Keratinocyte (primary cell): ENCODE measurements around the gene SRSF8. TPM values are rescaled to one million over a fixed set of nuclear protein-coding genes. Genes with fewer than 3 reads are reported as not detected.
A peak's percentile ranks its signal among the peaks of the same experiment; 100 is the strongest.

Source experiments
- DNase-seq: peaks from one replicate; pipeline ENCODE4 v3.0.0-alpha.2; 2011; ENCODE audit warnings: low read depth, missing footprints, low spot score
- FAIRE-seq: peaks from 2 replicates; lab custom pipeline; 2011; peaks lifted over from hg19 to GRCh38; lab: Jason Lieb, UNC
- H2AFZ ChIP-seq: 2 replicates; pipeline ENCODE4 v1.6.0; 2012; ENCODE audit warnings: low read length, control low read depth, inconsistent platforms; ENCODE audit not compliant: control insufficient read depth
- H3K27ac ChIP-seq: 2 replicates; pipeline ENCODE4 v1.5.1; 2011; ENCODE audit warnings: low read length; ENCODE audit not compliant: control insufficient read depth, insufficient read depth
- H3K27me3 ChIP-seq: 3 replicates; pipeline ENCODE4 v1.6.0; 2011; ENCODE audit warnings: low read length; ENCODE audit not compliant: control insufficient read depth, insufficient read depth; ENCODE audit errors: extremely low read depth
- H3K36me3 ChIP-seq, 2 experiments: 2 replicates in 1 of 2; 3 replicates in 1 of 2; pipeline ENCODE4 v1.5.1; 2011; ENCODE audit warnings: low read length in 2 of 2, mild to moderate bottlenecking in 1 of 2; ENCODE audit not compliant: control insufficient read depth in 2 of 2, insufficient read depth in 2 of 2; ENCODE audit errors: extremely low read depth in 1 of 2
- H3K4me1 ChIP-seq: 3 replicates; pipeline ENCODE4 v1.5.1; 2011; ENCODE audit warnings: low read length; ENCODE audit not compliant: control insufficient read depth, insufficient read depth; ENCODE audit errors: extremely low read depth
- H3K4me2 ChIP-seq: 3 replicates; pipeline ENCODE4 v1.6.0; 2011; ENCODE audit warnings: low read depth, low read length; ENCODE audit not compliant: control insufficient read depth, insufficient read depth; ENCODE audit errors: extremely low read depth
- H3K4me3 ChIP-seq, 3 experiments: fragments of 200-600 bp in 1 of 3; sonication (generic) in 1 of 3; 2 replicates in 2 of 3; 3 replicates in 1 of 3; pipeline ENCODE4 v1.5.1; 2011 to 2016; ENCODE audit warnings: low read length in 3 of 3, mild to moderate bottlenecking in 3 of 3, control low read depth in 2 of 3, inconsistent platforms in 1 of 3, low read depth in 1 of 3, mixed read lengths in 1 of 3, mixed run types in 1 of 3, moderate library complexity in 1 of 3; ENCODE audit not compliant: control insufficient read depth in 2 of 3, insufficient read depth in 2 of 3; ENCODE audit errors: extremely low read depth in 1 of 3
- H3K79me2 ChIP-seq: 2 replicates; pipeline ENCODE4 v1.6.0; 2012; ENCODE audit warnings: low read length; ENCODE audit not compliant: control insufficient read depth, insufficient read depth
- H3K9ac ChIP-seq: 3 replicates; pipeline ENCODE4 v1.6.0; 2011; ENCODE audit warnings: low read length; ENCODE audit not compliant: control insufficient read depth, insufficient read depth; ENCODE audit errors: extremely low read depth
- H3K9me1 ChIP-seq: 3 replicates; pipeline ENCODE4 v1.6.0; 2011; ENCODE audit warnings: low read length; ENCODE audit not compliant: control insufficient read depth, insufficient read depth; ENCODE audit errors: extremely low read depth
- H3K9me3 ChIP-seq: 2 replicates; pipeline ENCODE4 v1.5.1; 2012; ENCODE audit warnings: low read depth, low read length; ENCODE audit not compliant: control insufficient read depth
- H4K20me1 ChIP-seq: 3 replicates; pipeline ENCODE4 v1.6.0; 2011; ENCODE audit warnings: low read length; ENCODE audit not compliant: control insufficient read depth, insufficient read depth; ENCODE audit errors: extremely low read depth
- EZH2 ChIP-seq: IDR thresholded peaks from one replicate; pipeline ENCODE4 v1.6.1; 2012; ENCODE audit warnings: inconsistent platforms, mild to moderate bottlenecking, low read length, moderate library complexity
- dilution Hi-C: fragments of 300-500 bp; cut with MboI; formaldehyde crosslinking; loops from one replicate; pipeline ENCODE4 v1.7.0; 2020; ENCODE audit warnings: low sequenced_read_pairs; ENCODE audit not compliant: extremely low pct_ligation_motif_present
- polyA plus RNA-seq, 5 experiments: library from polyadenylated mRNA; depleted of rRNA in 3 of 5; stranded (reverse) in 3 of 5; stranded (forward) in 1 of 5; unstranded in 1 of 5; fragments of >200 nt; gene quantifications; 1 replicate in 1 of 5; 2 replicates in 3 of 5; 3 replicates in 1 of 5; pipeline versions ENCODE4 v1.2.1 to v1.2.3, GENCODE V29; 2011 to 2012; ENCODE audit warnings: missing spikeins in 2 of 5, low read depth in 1 of 5, low replicate concordance in 1 of 5
- TF ChIP-seq, protein P1 (sequence below), 3 experiments: IDR thresholded peaks in 1 of 3; conservative IDR thresholded peaks in 1 of 3; optimal IDR thresholded peaks in 1 of 3; 2 replicates in 2 of 3; 3 replicates in 1 of 3; pipeline versions ENCODE3 to v1.5.1; 2011; ENCODE audit warnings: low read length in 3 of 3, mild to moderate bottlenecking in 3 of 3, moderate library complexity in 2 of 3, control low read depth in 1 of 3, inconsistent platforms in 1 of 3; ENCODE audit not compliant: insufficient read depth in 2 of 3; ENCODE audit errors: extremely low read depth in 1 of 3

The SRSF8 gene
- polyA plus RNA-seq, 1 donor (not counting 4 experiments of a cell fraction or from before 2014, with no cell fraction given): 47.7 TPM

DNA sequence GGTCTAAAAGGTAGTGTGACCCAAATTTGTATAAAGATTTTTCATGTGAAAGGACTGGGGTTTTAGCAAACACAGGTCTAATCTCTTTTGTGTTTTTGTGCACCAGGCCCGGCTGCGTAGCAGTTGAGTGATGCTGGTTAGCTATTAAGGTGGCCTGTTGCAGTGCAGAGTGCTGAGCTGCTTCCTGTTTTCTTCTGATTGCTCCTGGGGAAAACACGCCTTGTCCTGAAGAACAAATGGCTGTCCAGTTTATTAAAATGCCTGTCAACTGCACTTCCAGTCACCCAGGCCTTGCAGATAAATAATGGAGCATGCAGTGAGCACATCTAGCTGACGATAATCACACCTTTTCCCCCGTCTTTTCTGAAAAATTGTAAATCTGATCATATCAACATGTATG is 1.8 kb downstream of the SRSF8 start:
- H3K9ac ChIP-seq: peak overlapping the region; percentile 93
- H3K4me1 ChIP-seq: peaks cover 27% of the 10 kb centered on the region
- no peaks in the 10 kb centered on the region for H4K20me1 ChIP-seq
- peak overlapping the region; percentile 90 for H3K27ac ChIP-seq
- H3K4me3 ChIP-seq: peak overlapping the region; percentile 69 to 100 (median 99)
- no peaks in the 10 kb centered on the region for H3K27me3 ChIP-seq
- H3K9me1 ChIP-seq: no peaks in the 10 kb centered on the region
- no peaks in the 10 kb centered on the region for H3K9me3 ChIP-seq
- peak overlapping the region; percentile 85 for H3K4me2 ChIP-seq
- no peak for TF ChIP-seq EZH2
- TF ChIP-seq, protein P1, sequence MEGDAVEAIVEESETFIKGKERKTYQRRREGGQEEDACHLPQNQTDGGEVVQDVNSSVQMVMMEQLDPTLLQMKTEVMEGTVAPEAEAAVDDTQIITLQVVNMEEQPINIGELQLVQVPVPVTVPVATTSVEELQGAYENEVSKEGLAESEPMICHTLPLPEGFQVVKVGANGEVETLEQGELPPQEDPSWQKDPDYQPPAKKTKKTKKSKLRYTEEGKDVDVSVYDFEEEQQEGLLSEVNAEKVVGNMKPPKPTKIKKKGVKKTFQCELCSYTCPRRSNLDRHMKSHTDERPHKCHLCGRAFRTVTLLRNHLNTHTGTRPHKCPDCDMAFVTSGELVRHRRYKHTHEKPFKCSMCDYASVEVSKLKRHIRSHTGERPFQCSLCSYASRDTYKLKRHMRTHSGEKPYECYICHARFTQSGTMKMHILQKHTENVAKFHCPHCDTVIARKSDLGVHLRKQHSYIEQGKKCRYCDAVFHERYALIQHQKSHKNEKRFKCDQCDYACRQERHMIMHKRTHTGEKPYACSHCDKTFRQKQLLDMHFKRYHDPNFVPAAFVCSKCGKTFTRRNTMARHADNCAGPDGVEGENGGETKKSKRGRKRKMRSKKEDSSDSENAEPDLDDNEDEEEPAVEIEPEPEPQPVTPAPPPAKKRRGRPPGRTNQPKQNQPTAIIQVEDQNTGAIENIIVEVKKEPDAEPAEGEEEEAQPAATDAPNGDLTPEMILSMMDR (optimal IDR thresholded peaks at IDR 0.05 in 1 of 3, IDR thresholded peaks at IDR 0.05 in 1 of 3, conservative IDR thresholded peaks at IDR 0.05 in 1 of 3; ENCODE audit: extremely low read depth in 1 of 3, insufficient read depth in 2 of 3, low read length in 3 of 3): no peak
- no peak overlapping the region for H2AFZ ChIP-seq
- dilution Hi-C loops: no loop called here
- DNase-seq (no peak), FAIRE-seq (peak; percentile 69)
- no peaks in the 10 kb centered on the region for H3K36me3 ChIP-seq
- peaks cover 31% of the 10 kb centered on the region for H3K79me2 ChIP-seq

DNA sequence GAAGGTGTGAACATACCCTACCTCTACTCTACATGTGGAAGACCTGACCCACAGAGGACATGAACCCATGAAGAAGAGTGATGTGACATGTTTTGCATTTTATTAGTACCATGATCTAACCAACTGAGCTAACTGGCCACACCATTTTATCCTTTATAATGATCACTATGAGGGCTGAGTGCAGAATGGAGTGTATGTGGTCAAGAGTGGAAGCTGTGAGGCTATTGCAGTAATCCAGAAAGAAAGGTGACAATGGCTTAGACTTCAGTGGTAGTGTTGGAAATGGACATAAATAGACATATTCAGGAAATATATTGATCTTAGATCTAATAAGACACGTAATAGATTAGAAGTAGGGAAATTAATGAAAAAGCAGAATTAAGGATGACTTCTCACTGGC is 3.8 kb downstream of the SRSF8 start:
- dilution Hi-C loops: no loop called here
- DNase-seq (no peak), FAIRE-seq (no peak)
- no peaks in the 10 kb centered on the region for H3K9me3 ChIP-seq
- no peaks in the 10 kb centered on the region for H3K36me3 ChIP-seq
- TF ChIP-seq EZH2: no peak
- TF ChIP-seq, protein P1 (optimal IDR thresholded peaks at IDR 0.05 in 1 of 3, IDR thresholded peaks at IDR 0.05 in 1 of 3, conservative IDR thresholded peaks at IDR 0.05 in 1 of 3; ENCODE audit: extremely low read depth in 1 of 3, insufficient read depth in 2 of 3, low read length in 3 of 3): no peak
- no peaks in the 10 kb centered on the region for H4K20me1 ChIP-seq
- no peak overlapping the region for H3K4me3 ChIP-seq
- H3K9me1 ChIP-seq: no peaks in the 10 kb centered on the region
- H3K4me2 ChIP-seq: no peak overlapping the region
- H3K27me3 ChIP-seq: no peaks in the 10 kb centered on the region
- H3K79me2 ChIP-seq: peaks cover 31% of the 10 kb centered on the region
- H3K27ac ChIP-seq: no peak overlapping the region
- no peak overlapping the region for H2AFZ ChIP-seq
- peaks cover 34% of the 10 kb centered on the region for H3K4me1 ChIP-seq
- H3K9ac ChIP-seq: no peak overlapping the region
